HuH-7.5 (cell line): ENCODE data around the gene DNAH11.
"Not testable (repeated sequence)": the region's sequence is repeated elsewhere in the genome, so short reads cannot be mapped to it uniquely, and the experiment has no call there.

Source experiments
- DNase-seq: peaks from one replicate; pipeline ENCODE4 v3.0.0; 2011; ENCODE audit warnings: low spot score

The DNAH11 gene

DNA sequence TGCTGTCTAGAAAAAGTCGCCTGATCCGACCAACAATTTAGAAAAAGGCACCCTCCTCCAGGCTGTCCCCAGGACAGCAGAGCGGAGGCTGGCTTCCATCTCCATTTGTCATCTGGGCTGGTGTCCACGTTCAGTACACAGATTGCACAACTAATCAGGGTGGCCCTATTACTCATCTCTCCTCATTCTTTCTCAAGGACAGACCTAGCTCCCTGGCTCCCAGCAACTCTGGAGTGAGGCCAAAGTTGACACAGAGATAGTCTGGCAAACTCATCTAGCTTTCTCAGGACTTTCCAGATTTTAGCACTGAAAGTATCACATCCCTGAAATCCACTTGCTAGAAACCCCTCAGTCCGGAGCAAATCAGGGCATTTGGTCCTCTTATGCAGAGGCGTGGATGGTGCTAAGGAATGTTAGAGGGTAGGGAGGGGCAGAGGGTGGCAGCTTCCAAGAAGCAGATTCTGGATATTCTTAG lies 75.1 kb downstream of the DNAH11 start:
- DNase-seq: no peak

DNA sequence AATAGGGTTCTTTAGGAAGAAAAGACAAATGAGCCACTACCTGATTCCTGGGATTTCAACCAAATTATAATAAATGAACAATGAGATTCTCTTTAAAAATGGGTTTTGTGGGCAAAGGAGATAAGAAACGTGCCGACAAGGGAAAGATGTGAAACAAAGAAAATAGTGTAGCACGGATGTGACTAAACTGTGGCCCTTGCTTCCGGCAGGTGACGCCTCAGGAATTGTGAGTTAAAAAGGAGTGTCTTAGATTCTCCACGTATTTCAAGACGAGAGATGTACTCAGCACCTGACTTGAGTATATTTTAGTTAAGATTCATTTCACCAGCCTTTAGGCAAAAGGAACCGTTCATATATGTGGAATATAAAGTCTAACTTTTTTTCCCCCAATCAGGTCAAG lies 75.9 kb downstream of the DNAH11 start:
- DNase-seq: no peak

GRCh38 chr7:21620054-21620453 lies 77.2 kb downstream of the DNAH11 start:
- DNase-seq: no peak

DNA sequence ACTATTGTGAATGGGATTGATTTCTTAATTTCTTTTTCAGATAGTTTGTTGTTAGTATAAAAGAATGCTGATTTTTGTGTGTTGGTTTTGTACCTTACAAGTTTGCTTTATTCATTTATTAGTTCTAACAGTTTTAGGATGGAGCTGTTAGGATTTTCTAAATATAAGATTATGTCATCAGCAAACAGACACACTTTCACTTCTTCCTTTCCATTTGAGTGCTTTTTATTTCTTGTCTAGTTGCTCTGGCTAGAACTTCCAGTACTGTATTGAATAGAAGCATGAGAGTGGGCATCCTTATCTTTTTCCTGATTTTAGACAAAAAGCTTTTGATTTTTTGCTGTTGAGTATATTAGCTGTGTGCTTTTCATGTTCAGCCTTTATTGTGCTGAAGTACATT lies 81.5 kb downstream of the DNAH11 start:
- no peak for DNase-seq

DNA sequence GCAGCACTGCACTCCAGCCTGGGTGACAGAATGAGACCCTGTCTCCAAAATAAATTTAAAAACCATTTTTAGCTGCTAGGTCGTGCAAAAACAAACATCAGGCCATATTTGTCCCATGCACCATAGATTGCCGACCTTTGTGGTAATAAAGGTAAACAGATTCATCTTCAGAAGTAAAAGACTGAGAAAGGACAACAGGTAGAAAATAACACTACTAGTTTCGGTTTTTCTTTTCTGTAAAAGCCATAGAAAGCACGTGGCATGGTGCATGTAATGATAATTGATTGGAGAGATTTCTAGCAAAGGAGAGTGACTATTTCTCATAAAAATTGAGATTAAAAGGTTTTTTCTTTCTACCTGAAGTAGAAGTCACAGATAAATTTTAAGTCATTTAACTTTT lies 93.9 kb downstream of the DNAH11 start:
- no peak for DNase-seq

DNA sequence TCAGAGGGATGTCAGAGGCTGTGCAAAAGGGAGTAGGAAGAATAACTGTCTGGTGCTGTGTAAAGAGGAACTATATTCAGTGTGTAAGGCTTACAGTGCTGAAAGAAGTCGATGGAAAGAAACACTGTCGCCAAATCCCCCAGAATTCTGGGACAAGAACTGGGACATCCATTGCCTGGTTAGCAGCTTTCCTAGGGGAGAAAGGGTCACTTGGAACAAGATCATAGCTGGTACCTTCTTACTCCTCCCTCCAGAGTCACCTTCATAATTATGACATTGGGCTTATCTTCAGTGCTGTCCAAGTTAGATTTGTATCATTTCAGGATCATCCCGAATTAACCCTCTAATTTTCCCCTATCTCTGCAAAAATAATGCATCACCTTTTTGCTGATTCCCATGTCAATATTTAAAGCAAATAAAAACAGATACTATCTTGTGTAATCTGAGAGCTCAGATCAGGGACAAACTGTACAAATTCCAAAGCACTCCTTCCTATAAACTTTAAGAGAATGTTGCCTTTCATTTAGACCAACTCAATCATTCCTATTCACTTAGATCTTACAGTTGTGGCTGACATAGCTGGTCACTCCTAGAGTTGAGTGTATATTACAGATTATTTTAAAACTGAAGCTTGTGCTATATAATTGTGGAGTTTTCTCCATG lies 96.5 kb downstream of the DNAH11 start:
- DNase-seq: no peak

DNA sequence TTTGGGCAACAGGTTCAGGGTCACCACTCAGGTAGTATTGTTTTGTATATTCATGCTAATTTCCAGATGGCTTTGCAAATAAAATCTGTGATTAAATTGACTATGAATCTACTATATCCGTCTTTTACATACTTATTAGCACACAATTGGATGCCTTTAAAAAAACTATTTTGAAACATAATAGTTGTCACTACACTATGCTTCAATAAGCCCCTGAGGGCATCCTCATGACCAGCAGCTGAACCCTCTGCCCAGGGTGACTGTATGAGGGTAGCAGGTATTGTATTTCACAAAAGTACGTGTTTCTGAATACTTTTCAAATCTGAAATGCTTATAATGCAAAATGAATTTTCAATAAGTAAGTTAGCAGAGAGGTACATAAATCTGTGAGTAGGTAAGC lies 97.3 kb downstream of the DNAH11 start:
- no peak for DNase-seq

GRCh38 chr7:21641546-21641945 lies 98.7 kb downstream of the DNAH11 start:
- no peak for DNase-seq

GRCh38 chr7:21642422-21642821 lies 99.6 kb downstream of the DNAH11 start:
- no peak for DNase-seq

GRCh38 chr7:21651697-21652096 lies 108.9 kb downstream of the DNAH11 start:
- no peak for DNase-seq

DNA sequence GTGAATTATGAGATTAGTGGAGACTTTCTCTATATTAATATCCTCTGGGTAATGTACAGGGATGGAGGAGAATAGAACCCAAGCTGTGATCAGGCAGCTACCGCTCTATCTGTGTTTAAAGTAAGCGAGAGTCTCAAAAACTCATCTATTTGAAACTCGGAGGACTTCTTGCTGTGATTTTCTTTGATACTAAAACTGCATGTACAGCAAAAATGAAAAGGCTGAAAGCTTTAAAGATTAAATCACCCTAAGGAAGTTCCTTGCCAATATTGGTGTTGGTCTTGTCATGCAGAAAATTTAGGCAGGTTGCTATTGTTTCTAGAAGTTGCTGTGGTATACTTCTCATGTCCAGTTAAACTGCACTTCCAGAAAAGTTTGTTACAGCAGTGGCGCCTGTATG lies 110.8 kb downstream of the DNAH11 start:
- no peak for DNase-seq

GRCh38 chr7:21656081-21656480 lies 113.2 kb downstream of the DNAH11 start:
- no peak for DNase-seq

DNA sequence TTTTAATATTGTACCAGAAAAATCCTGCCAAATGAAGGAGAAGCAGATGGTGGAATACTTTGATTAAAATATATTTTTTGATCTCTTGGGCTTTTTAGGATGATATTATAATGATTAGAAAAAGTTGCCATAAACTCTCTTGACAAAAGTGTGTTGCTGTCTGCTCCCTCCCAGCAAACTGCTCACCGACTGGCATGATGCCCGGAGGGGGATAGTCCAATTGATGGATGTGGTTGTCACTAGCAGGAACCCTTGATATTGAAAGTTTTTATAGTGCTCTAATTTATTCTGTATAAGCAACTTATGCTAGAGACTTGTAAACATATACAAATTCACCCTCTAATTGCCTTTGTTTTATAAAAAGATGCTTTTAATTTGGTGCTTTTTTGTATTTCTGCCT lies 114.0 kb downstream of the DNAH11 start:
- DNase-seq: no peak

GRCh38 chr7:21670496-21670895 lies 127.7 kb downstream of the DNAH11 start:
- DNase-seq: no peak

DNA sequence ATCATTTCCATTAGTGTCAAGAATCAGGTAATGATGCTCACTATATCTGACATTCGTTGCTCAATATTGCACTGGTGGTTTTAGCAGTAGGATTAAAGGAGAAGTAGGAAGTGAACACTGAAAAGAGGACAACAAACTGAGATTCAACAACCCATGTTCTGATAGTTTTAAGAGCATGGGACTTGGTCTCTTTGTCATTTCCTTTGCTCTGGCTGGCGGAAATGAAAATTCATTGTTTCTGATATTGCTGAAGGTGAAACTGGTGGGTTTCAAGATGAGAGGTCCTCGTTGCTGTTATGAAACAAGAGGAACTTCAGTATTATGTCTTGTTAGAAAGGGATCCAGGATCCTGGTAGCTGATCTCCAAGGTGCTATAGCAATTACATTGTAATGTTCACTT lies 129.0 kb downstream of the DNAH11 start:
- DNase-seq: no peak

DNA sequence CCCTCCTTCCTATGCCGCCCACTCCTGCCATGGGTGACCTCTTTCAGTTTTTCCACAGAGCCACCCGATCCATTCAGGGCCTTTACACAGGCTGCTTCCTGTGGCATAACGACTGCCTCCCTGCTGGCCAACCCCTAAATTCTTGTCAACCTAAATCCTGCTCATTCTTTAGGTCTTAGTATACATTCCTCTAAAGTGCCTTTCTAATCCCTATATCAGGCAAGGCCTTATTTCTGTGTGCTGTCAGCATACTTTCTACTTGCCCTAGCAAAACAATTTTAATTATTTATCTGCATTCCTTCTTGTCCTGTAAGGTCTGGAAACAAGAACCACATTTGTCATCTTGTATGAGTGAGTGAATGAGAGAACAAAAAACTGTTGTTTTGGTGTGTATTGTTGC lies 132.4 kb downstream of the DNAH11 start:
- no peak for DNase-seq

- no peak for DNase-seq
These were observed 147.9 kb downstream of the DNAH11 start for GRCh38 chr7:21690705-21691104.

GRCh38 chr7:21691146-21691545 lies 148.3 kb downstream of the DNAH11 start:
- not testable (repeated sequence) for DNase-seq

- not testable (repeated sequence) for DNase-seq
These were observed 157.7 kb downstream of the DNAH11 start for GRCh38 chr7:21700587-21700986.

DNA sequence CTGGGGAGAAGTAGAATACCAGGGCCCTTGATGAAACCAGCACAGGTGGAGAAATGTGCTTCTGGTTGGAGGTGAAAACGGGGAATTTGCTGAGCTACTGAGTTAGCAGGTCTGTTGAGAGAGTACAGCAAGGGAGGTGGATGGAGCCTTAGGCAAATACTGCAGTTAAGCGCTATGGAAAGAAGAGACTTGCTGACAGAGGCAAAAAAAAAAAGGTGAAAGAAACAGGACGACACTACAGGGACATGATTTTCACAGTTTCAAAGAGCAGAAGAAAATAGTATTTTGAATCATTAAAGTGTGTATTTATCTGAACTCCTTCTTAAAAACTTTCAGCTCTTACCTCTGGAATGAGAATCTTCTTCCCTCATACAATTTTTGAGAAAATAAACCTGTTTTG lies 159.5 kb downstream of the DNAH11 start:
- no peak for DNase-seq

- DNase-seq: no peak
These were observed 161.5 kb downstream of the DNAH11 start for GRCh38 chr7:21704359-21704758.

DNA sequence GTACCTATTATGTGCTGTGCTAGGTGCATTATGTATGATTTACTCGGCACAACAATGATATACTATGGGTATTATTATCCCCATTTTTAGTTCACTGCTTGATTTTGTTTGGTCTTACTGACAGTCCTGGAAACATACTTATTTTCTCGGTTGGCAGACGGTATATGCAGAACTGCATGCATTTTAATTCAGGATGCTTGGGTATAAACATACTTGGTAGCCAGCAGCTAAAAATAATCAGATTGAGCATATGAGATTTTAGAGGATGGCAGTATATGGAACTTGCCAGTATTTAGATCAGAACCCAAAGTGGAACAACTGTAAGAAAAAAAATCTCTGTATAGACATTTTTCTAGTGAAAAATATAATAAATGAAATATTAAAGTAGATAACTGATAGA lies 163.3 kb downstream of the DNAH11 start:
- DNase-seq: no peak

- DNase-seq: no peak
These were observed 164.7 kb downstream of the DNAH11 start for GRCh38 chr7:21707566-21707965.

- DNase-seq: no peak
These were observed 165.3 kb downstream of the DNAH11 start for GRCh38 chr7:21708096-21708495.

- DNase-seq: no peak
These were observed 174.5 kb downstream of the DNAH11 start for GRCh38 chr7:21717323-21717722.
